IPS-15b (cell line): ENCODE measurements around the gene C10orf105.

ENCODE experiments used
- H3K27me3 ChIP-seq: one replicate; pipeline ENCODE4 v1.6.1; 2013; ENCODE audit warnings: low read length; ENCODE audit not compliant: control insufficient read depth, insufficient read depth
- H3K36me3 ChIP-seq: one replicate; pipeline ENCODE4 v1.6.1; 2013; ENCODE audit warnings: low read length; ENCODE audit not compliant: control insufficient read depth, insufficient read depth
- H3K4me1 ChIP-seq: one replicate; pipeline ENCODE4 v1.6.1; 2013; ENCODE audit warnings: mild to moderate bottlenecking, low read length; ENCODE audit not compliant: control insufficient read depth, insufficient read depth
- H3K4me3 ChIP-seq: one replicate; pipeline ENCODE4 v1.5.1; 2013; ENCODE audit warnings: low read depth, low read length
- H3K9ac ChIP-seq: one replicate; pipeline ENCODE4 v1.6.1; 2013; ENCODE audit warnings: low read depth, mild to moderate bottlenecking, low read length
- H3K9me3 ChIP-seq: one replicate; pipeline ENCODE4 v1.6.1; 2013; ENCODE audit warnings: mild to moderate bottlenecking, low read length; ENCODE audit not compliant: control insufficient read depth, insufficient read depth

C10orf105 gene

GRCh38 chr10:71727738-71728737 lies 8.5 kb upstream of the C10orf105 start:
- Histone ChIP-seq H3K27me3 (no peaks in the 10 kb centered on the region), H3K4me1 (no peaks in the 10 kb centered on the region), H3K4me3 (no peak overlapping the region), H3K9me3 (no peaks in the 10 kb centered on the region), H3K9ac (no peak overlapping the region), H3K36me3 (no peaks in the 10 kb centered on the region)

GRCh38 chr10:71727105-71727737 lies 7.6 kb upstream of the C10orf105 start:
- Histone ChIP-seq H3K4me1 (no peaks in the 10 kb centered on the region), H3K36me3 (no peaks in the 10 kb centered on the region), H3K9ac (no peak overlapping the region), H3K27me3 (no peaks in the 10 kb centered on the region), H3K9me3 (no peaks in the 10 kb centered on the region), H3K4me3 (no peak overlapping the region)

- H3K36me3 ChIP-seq, result no peaks in the 10 kb centered on the region
- H3K9me3 ChIP-seq, result no peaks in the 10 kb centered on the region
- no peaks in the 10 kb centered on the region for H3K4me1 ChIP-seq
- H3K9ac ChIP-seq, result no peak overlapping the region
- H3K4me3 ChIP-seq, result no peak overlapping the region
- H3K27me3 ChIP-seq, result no peaks in the 10 kb centered on the region
These were observed 7.1 kb upstream of the C10orf105 start for GRCh38 chr10:71726580-71727104.

- H3K27me3 ChIP-seq, result no peaks in the 10 kb centered on the region
- no peak overlapping the region for H3K9ac ChIP-seq
- no peak overlapping the region for H3K4me3 ChIP-seq
- H3K4me1 ChIP-seq, result no peaks in the 10 kb centered on the region
- no peaks in the 10 kb centered on the region for H3K36me3 ChIP-seq
- H3K9me3 ChIP-seq, result no peaks in the 10 kb centered on the region
These were observed 6.5 kb upstream of the C10orf105 start for GRCh38 chr10:71725998-71726579.

GRCh38 chr10:71725249-71725648 lies 5.7 kb upstream of the C10orf105 start:
- no peaks in the 10 kb centered on the region for H3K4me1 ChIP-seq

GRCh38 chr10:71724539-71724938 lies 5.0 kb upstream of the C10orf105 start:
- H3K9me3 ChIP-seq, result no peaks in the 10 kb centered on the region
- no peak overlapping the region for H3K9ac ChIP-seq
- H3K36me3 ChIP-seq, result no peaks in the 10 kb centered on the region
- H3K27me3 ChIP-seq, result no peaks in the 10 kb centered on the region
- no peak overlapping the region for H3K4me3 ChIP-seq
- peaks cover 2% of the 10 kb centered on the region for H3K4me1 ChIP-seq

More at GRCh38 chr10:71725249-71725648, 5.7 kb upstream of the C10orf105 start:
- H3K9ac ChIP-seq, result no peak overlapping the region
- H3K9me3 ChIP-seq, result no peaks in the 10 kb centered on the region
- H3K36me3 ChIP-seq, result no peaks in the 10 kb centered on the region
- no peak overlapping the region for H3K4me3 ChIP-seq
- no peaks in the 10 kb centered on the region for H3K27me3 ChIP-seq

- no peak overlapping the region for H3K9ac ChIP-seq
- no peaks in the 10 kb centered on the region for H3K36me3 ChIP-seq
- H3K9me3 ChIP-seq, result no peaks in the 10 kb centered on the region
- H3K27me3 ChIP-seq, result no peaks in the 10 kb centered on the region
- H3K4me1 ChIP-seq, result peaks cover 7% of the 10 kb centered on the region
- no peak overlapping the region for H3K4me3 ChIP-seq
These were observed 3.7 kb upstream of the C10orf105 start for GRCh38 chr10:71723311-71723710.

- H3K9ac ChIP-seq, result no peak overlapping the region
- no peak overlapping the region for H3K4me3 ChIP-seq
- H3K4me1 ChIP-seq, result peaks cover 7% of the 10 kb centered on the region
- H3K36me3 ChIP-seq, result no peaks in the 10 kb centered on the region
- no peaks in the 10 kb centered on the region for H3K9me3 ChIP-seq
- H3K27me3 ChIP-seq, result no peaks in the 10 kb centered on the region
These were observed 3.3 kb upstream of the C10orf105 start for GRCh38 chr10:71722849-71723248.

GRCh38 chr10:71721313-71721712 lies 1.7 kb upstream of the C10orf105 start:
- peaks cover 7% of the 10 kb centered on the region for H3K4me1 ChIP-seq
- no peaks in the 10 kb centered on the region for H3K36me3 ChIP-seq
- no peaks in the 10 kb centered on the region for H3K9me3 ChIP-seq
- no peak overlapping the region for H3K4me3 ChIP-seq
- H3K27me3 ChIP-seq, result no peaks in the 10 kb centered on the region
- H3K9ac ChIP-seq, result no peak overlapping the region

- Histone ChIP-seq H3K4me1 (peaks cover 7% of the 10 kb centered on the region), H3K9ac (no peak overlapping the region), H3K27me3 (no peaks in the 10 kb centered on the region), H3K36me3 (no peaks in the 10 kb centered on the region), H3K4me3 (no peak overlapping the region), H3K9me3 (no peaks in the 10 kb centered on the region)
These were observed 710 bp upstream of the C10orf105 start for GRCh38 chr10:71720288-71720687.

- Histone ChIP-seq H3K27me3 (no peaks in the 10 kb centered on the region), H3K9me3 (no peaks in the 10 kb centered on the region), H3K9ac (no peak overlapping the region), H3K4me3 (no peak overlapping the region), H3K4me1 (peaks cover 7% of the 10 kb centered on the region), H3K36me3 (no peaks in the 10 kb centered on the region)
These were observed 536 bp downstream of the C10orf105 start for GRCh38 chr10:71719042-71719441.
